MM.1S (cell line): Measurements from ENCODE around the gene CD109.

Experiments
- EZH2 ChIP-seq: fragments of 300-600 bp; sonication (generic); optimal IDR thresholded peaks from 2 replicates; pipeline ENCODE3; 2017; ENCODE audit warnings: low read depth, mild to moderate bottlenecking, antibody characterized with exemption, low read length, mixed read lengths
- EZH2phosphoT487 ChIP-seq: fragments of 300-600 bp; sonication (generic); IDR thresholded peaks from 2 replicates; pipeline ENCODE4 v1.6.1; 2018; ENCODE audit warnings: antibody characterized with exemption, low read length
- TF ChIP-seq, protein P1 (sequence below): fragments of 300-600 bp; sonication (generic); IDR thresholded peaks from 2 replicates; pipeline ENCODE4 v1.5.1; 2016; ENCODE audit warnings: antibody characterized with exemption, low read length, mixed read lengths

DNA sequence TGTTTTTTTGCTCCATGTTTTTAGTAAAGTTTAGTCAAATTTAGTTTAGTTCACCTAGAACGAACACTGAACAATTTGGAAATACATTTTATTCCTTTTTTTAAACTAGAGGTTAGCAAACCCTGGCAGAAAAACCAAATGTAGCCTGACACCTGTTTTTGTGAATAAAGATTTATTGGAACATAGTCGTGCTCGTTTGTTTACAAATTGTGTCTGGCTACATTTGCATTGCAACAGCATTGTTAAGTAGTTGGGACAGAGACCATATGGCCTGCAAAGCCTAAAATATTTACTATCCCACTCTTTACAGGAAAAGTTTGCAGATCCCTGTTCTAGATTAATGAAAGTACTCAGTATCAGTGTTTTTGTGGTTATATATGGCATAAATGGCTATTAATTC is 56.9 kb downstream of the CD109 start:
- TF ChIP-seq, protein P1, sequence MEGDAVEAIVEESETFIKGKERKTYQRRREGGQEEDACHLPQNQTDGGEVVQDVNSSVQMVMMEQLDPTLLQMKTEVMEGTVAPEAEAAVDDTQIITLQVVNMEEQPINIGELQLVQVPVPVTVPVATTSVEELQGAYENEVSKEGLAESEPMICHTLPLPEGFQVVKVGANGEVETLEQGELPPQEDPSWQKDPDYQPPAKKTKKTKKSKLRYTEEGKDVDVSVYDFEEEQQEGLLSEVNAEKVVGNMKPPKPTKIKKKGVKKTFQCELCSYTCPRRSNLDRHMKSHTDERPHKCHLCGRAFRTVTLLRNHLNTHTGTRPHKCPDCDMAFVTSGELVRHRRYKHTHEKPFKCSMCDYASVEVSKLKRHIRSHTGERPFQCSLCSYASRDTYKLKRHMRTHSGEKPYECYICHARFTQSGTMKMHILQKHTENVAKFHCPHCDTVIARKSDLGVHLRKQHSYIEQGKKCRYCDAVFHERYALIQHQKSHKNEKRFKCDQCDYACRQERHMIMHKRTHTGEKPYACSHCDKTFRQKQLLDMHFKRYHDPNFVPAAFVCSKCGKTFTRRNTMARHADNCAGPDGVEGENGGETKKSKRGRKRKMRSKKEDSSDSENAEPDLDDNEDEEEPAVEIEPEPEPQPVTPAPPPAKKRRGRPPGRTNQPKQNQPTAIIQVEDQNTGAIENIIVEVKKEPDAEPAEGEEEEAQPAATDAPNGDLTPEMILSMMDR, result no peak
- TF ChIP-seq EZH2 (no peak), EZH2phosphoT487 (no peak)
